Nephron progenitor cell (in vitro differentiated cells): ENCODE results near the gene POC5.

Source experiments
- DNase-seq: peaks from one replicate; pipeline ENCODE4 v3.0.0; 2021
- H3K27ac Mint-ChIP-seq: 2 replicates; pipeline ENCODE4 v1.8.0; 2021; ENCODE audit warnings: mild to moderate bottlenecking, moderate library complexity, mixed read lengths
- H3K27me3 Mint-ChIP-seq: 2 replicates; pipeline ENCODE4 v1.8.0; 2021; ENCODE audit warnings: mild to moderate bottlenecking, low read depth, mixed read lengths; ENCODE audit not compliant: poor library complexity
- H3K36me3 Mint-ChIP-seq: 2 replicates; pipeline ENCODE4 v1.8.0; 2021; ENCODE audit warnings: low read depth, mixed read lengths
- H3K4me1 Mint-ChIP-seq: 2 replicates; pipeline ENCODE4 v1.8.0; 2021; ENCODE audit warnings: mixed read lengths
- H3K4me3 Mint-ChIP-seq: 2 replicates; pipeline ENCODE4 v1.8.0; 2021; ENCODE audit warnings: mild to moderate bottlenecking, moderate library complexity, mixed read lengths
- H3K9me3 Mint-ChIP-seq: 2 replicates; pipeline ENCODE4 v1.8.0; 2021; ENCODE audit warnings: mild to moderate bottlenecking, moderate library complexity, mixed read lengths
- TF ChIP-seq, protein P1 (sequence below): fragments of 200-600 bp; sonication (generic); IDR thresholded peaks from 2 replicates; pipeline ENCODE4 v1.5.0; 2021; ENCODE audit warnings: antibody characterized with exemption

Gene POC5, protein sequence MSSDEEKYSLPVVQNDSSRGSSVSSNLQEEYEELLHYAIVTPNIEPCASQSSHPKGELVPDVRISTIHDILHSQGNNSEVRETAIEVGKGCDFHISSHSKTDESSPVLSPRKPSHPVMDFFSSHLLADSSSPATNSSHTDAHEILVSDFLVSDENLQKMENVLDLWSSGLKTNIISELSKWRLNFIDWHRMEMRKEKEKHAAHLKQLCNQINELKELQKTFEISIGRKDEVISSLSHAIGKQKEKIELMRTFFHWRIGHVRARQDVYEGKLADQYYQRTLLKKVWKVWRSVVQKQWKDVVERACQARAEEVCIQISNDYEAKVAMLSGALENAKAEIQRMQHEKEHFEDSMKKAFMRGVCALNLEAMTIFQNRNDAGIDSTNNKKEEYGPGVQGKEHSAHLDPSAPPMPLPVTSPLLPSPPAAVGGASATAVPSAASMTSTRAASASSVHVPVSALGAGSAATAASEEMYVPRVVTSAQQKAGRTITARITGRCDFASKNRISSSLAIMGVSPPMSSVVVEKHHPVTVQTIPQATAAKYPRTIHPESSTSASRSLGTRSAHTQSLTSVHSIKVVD

GRCh38 chr5:75717082-75717922, at the start of gene POC5:
POC5 (minus strand) TSS chr5:75717437; CDS start chr5:75712937, 4,500 bp downstream.
- Mint-ChIP-seq H3K4me3 (peak within 1 kb of the TSS; percentile 99), H3K27me3 (peaks cover 16% of the 10 kb centered on the region), H3K4me1 (peaks cover 22% of the 10 kb centered on the region), H3K27ac (peak within 1 kb of the TSS; percentile 99), H3K9me3 (peaks cover 3% of the 10 kb centered on the region), H3K36me3 (peaks cover 8% of the 10 kb centered on the region)
- peak; percentile 99 for DNase-seq
- TF ChIP-seq, protein P1, sequence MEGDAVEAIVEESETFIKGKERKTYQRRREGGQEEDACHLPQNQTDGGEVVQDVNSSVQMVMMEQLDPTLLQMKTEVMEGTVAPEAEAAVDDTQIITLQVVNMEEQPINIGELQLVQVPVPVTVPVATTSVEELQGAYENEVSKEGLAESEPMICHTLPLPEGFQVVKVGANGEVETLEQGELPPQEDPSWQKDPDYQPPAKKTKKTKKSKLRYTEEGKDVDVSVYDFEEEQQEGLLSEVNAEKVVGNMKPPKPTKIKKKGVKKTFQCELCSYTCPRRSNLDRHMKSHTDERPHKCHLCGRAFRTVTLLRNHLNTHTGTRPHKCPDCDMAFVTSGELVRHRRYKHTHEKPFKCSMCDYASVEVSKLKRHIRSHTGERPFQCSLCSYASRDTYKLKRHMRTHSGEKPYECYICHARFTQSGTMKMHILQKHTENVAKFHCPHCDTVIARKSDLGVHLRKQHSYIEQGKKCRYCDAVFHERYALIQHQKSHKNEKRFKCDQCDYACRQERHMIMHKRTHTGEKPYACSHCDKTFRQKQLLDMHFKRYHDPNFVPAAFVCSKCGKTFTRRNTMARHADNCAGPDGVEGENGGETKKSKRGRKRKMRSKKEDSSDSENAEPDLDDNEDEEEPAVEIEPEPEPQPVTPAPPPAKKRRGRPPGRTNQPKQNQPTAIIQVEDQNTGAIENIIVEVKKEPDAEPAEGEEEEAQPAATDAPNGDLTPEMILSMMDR = no peak

DNA sequence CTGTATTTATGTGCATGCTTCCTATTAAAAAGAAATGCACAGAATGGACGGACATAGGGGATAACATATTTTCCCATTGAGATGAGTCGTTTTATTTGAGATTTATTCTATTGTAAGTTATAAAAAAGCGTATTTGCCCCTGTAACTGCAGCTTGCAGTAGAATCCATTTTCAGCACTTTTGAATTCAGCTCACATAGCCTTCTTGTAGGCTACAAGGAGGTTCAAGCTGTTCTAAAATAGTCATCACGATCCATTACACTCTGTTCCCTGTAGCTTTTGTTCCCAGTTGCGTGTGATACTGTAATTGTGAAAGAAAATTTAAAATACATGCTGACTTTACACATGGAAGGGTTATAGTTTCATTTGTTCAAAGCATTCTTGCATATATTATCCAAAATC, 40.9 kb upstream of the POC5 start:
- peaks cover 32% of the 10 kb centered on the region for H3K27me3 Mint-ChIP-seq
- DNase-seq = no peak
- TF ChIP-seq, protein P1 = no peak
- peaks cover 21% of the 10 kb centered on the region for H3K4me1 Mint-ChIP-seq
- H3K36me3 Mint-ChIP-seq = no peaks in the 10 kb centered on the region
- H3K9me3 Mint-ChIP-seq = peaks cover 3% of the 10 kb centered on the region
- H3K27ac Mint-ChIP-seq = no peak overlapping the region
- no peak overlapping the region for H3K4me3 Mint-ChIP-seq

DNA sequence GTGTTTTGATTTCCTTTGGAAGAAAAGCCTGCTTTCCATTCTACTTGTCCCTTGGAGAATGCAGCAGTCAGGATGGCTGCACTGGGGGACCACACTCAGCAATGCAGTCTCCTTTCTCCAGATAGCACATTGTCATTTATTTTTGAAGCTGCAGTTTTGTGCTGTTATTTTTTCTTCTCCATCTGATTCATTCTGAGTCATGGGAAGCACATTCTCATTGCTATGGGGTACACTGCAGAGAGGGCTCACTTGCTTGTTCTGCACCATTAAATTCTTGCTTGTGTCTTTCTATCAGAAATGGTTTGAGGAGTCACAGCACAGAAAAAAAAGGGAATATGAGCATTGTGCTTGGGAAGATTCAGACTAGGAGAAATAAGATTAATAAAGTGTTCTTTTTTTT, 39.7 kb upstream of the POC5 start:
- Mint-ChIP-seq H3K4me1 (peaks cover 21% of the 10 kb centered on the region), H3K27me3 (peaks cover 34% of the 10 kb centered on the region), H3K4me3 (peak overlapping the region; percentile 58), H3K36me3 (no peaks in the 10 kb centered on the region), H3K27ac (no peak overlapping the region), H3K9me3 (peaks cover under 1% of the 10 kb centered on the region)
- TF ChIP-seq, protein P1 = no peak
- DNase-seq = no peak

DNA sequence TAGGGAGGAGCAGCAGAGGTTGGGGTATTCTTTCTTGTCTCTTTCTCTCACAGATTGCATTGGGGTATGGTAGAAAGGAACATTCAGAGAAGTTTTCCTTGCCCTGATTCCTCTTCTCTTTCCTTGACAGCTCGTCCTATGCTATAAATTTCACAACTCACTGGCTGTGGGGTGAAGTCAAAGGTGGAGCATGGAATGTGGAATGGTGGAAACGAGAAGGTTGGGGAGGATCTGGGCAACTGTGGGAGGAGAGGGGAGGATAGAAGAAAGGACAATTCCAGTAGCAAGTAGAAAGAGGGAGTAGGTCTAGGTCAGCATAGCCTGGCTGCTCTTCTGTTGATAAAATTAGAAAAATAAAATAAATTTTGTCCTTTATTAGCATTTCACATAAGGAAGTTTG, 39.0 kb upstream of the POC5 start:
- DNase-seq = peak; percentile 39
- peak overlapping the region; percentile 66 for H3K4me3 Mint-ChIP-seq
- peaks cover 37% of the 10 kb centered on the region for H3K27me3 Mint-ChIP-seq

GRCh38 chr5:75753182-75753581, 35.9 kb upstream of the POC5 start:
- DNase-seq = no peak
- no peak overlapping the region for H3K27ac Mint-ChIP-seq
- no peak overlapping the region for H3K4me3 Mint-ChIP-seq
- H3K9me3 Mint-ChIP-seq = no peaks in the 10 kb centered on the region
- no peaks in the 10 kb centered on the region for H3K36me3 Mint-ChIP-seq
- peaks cover 33% of the 10 kb centered on the region for H3K27me3 Mint-ChIP-seq
- peaks cover 21% of the 10 kb centered on the region for H3K4me1 Mint-ChIP-seq
- TF ChIP-seq, protein P1 = no peak

More for the DNA sequence above, 39.0 kb upstream of the POC5 start:
- peak overlapping the region; percentile 86 for H3K27ac Mint-ChIP-seq
- H3K36me3 Mint-ChIP-seq = no peaks in the 10 kb centered on the region
- H3K9me3 Mint-ChIP-seq = no peaks in the 10 kb centered on the region
- H3K4me1 Mint-ChIP-seq = peaks cover 21% of the 10 kb centered on the region
- TF ChIP-seq, protein P1 = no peak
